Left renal pelvis (tissue), 4 donors: ENCODE data around the gene RASSF8. TPM values are rescaled to one million over a fixed set of nuclear protein-coding genes. Genes with fewer than 3 reads are reported as not detected.

Source experiments
- DNase-seq, 4 donors: peaks; one replicate each; pipeline ENCODE4 v3.0.0-alpha.2; 2013; ENCODE audit warnings: low read depth in 4 of 4, low spot score in 3 of 4
- polyA plus RNA-seq, 4 donors: library from polyadenylated mRNA; unstranded; fragments of 120-200 nt; gene quantifications; one replicate each; pipeline ENCODE4 v1.2.1, GENCODE V29; 2013; ENCODE audit not compliant: insufficient read length in 4 of 4

The RASSF8 gene
- polyA plus RNA-seq, 4 donors, result 61.6 to 76.0 (median 69.8) TPM

- DNase-seq, result no peak
These were observed 68.2 kb downstream of the RASSF8 start for GRCh38 chr12:26026713-26027112.

- DNase-seq, result no peak
These were observed 68.9 kb downstream of the RASSF8 start for GRCh38 chr12:26027401-26027800.

- DNase-seq, result peak in 1 of 4 donors; percentile 28
These were observed 70.7 kb downstream of the RASSF8 start for GRCh38 chr12:26028953-26029735.

GRCh38 chr12:26029736-26030022, 71.2 kb downstream of the RASSF8 start:
- DNase-seq, result no peak

GRCh38 chr12:26030371-26030770, 71.9 kb downstream of the RASSF8 start:
- no peak for DNase-seq

GRCh38 chr12:26031318-26031717, 72.8 kb downstream of the RASSF8 start:
- DNase-seq, result no peak

- no peak for DNase-seq
These were observed 73.3 kb downstream of the RASSF8 start for GRCh38 chr12:26031827-26032226.

GRCh38 chr12:26032290-26032689, 73.8 kb downstream of the RASSF8 start:
- no peak for DNase-seq

GRCh38 chr12:26032719-26033241, 74.3 kb downstream of the RASSF8 start:
- DNase-seq, result no peak

GRCh38 chr12:26034371-26035142, 76.1 kb downstream of the RASSF8 start:
- DNase-seq, result no peak

- DNase-seq, result no peak
These were observed 78.4 kb downstream of the RASSF8 start for GRCh38 chr12:26036877-26037276.

- DNase-seq, result no peak
These were observed 79.2 kb downstream of the RASSF8 start for GRCh38 chr12:26037615-26038220.

- DNase-seq, result no peak
These were observed 84.2 kb downstream of the RASSF8 start for GRCh38 chr12:26042645-26043044.

- DNase-seq, result no peak
These were observed 84.9 kb downstream of the RASSF8 start for GRCh38 chr12:26043135-26044006.

- DNase-seq, result no peak
These were observed 85.5 kb downstream of the RASSF8 start for GRCh38 chr12:26044007-26044394.

- DNase-seq, result no peak
These were observed 86.1 kb downstream of the RASSF8 start for GRCh38 chr12:26044592-26044991.

GRCh38 chr12:26046203-26046602, 87.7 kb downstream of the RASSF8 start:
- no peak for DNase-seq

GRCh38 chr12:26046906-26047305, 88.4 kb downstream of the RASSF8 start:
- no peak for DNase-seq

- DNase-seq, result no peak
These were observed 89.1 kb downstream of the RASSF8 start for GRCh38 chr12:26047401-26048226.

GRCh38 chr12:26052652-26053051, 94.2 kb downstream of the RASSF8 start:
- DNase-seq, result no peak
